ENCODE measurements around the gene GNG7. TPM values are rescaled to one million over a fixed set of nuclear protein-coding genes. Genes with fewer than 3 reads are reported as not detected.

Gene GNG7
- total RNA-seq, 1 donor: 0.72 TPM

DNA sequence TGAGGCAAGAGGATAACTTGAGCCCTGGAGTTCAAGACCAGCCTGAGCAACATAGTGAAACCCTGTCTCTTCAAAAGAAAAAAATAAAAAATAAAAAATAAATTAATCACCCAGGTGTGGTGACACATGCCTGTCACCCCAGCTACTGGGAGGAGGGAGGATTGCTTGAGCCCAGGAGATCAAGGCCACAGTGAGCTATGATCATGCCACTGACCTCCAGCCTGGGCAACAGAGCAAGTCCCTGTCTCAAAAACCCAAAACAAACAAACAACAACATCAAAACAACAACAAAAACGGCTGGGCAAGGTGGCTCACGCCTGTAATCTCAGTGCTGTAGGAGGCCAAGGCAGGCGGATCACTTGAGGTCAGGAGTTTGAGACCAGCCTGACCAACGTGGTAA, 41.6 kb upstream of the GNG7 start:
- H3K4me2 ChIP-seq (ENCODE audit: insufficient read depth, low read length): no peak overlapping the region
- DNase-seq (ENCODE audit: insufficient read length, low spot score, missing footprints): no peak
- no peak overlapping the region for H3K4me3 ChIP-seq (ENCODE audit: insufficient read depth, low read length)
- TF ChIP-seq, protein P1, sequence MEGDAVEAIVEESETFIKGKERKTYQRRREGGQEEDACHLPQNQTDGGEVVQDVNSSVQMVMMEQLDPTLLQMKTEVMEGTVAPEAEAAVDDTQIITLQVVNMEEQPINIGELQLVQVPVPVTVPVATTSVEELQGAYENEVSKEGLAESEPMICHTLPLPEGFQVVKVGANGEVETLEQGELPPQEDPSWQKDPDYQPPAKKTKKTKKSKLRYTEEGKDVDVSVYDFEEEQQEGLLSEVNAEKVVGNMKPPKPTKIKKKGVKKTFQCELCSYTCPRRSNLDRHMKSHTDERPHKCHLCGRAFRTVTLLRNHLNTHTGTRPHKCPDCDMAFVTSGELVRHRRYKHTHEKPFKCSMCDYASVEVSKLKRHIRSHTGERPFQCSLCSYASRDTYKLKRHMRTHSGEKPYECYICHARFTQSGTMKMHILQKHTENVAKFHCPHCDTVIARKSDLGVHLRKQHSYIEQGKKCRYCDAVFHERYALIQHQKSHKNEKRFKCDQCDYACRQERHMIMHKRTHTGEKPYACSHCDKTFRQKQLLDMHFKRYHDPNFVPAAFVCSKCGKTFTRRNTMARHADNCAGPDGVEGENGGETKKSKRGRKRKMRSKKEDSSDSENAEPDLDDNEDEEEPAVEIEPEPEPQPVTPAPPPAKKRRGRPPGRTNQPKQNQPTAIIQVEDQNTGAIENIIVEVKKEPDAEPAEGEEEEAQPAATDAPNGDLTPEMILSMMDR (IDR thresholded peaks at IDR 0.05; ENCODE audit: extremely low read depth, low read depth, low read length): no peak
- no peaks in the 10 kb centered on the region for H3K9me3 ChIP-seq (ENCODE audit: low read depth, low read length)
- H3K36me3 ChIP-seq (ENCODE audit: insufficient read depth, low read length): no peaks in the 10 kb centered on the region
- H3K27ac ChIP-seq (ENCODE audit: low read depth, low read length): no peak overlapping the region
- H4K20me1 ChIP-seq (ENCODE audit: insufficient read depth, low read length): no peaks in the 10 kb centered on the region
- no peak overlapping the region for H2AFZ ChIP-seq (ENCODE audit: low read length)
- peaks cover 5% of the 10 kb centered on the region for H3K79me2 ChIP-seq (ENCODE audit: insufficient read depth, low read length)
- no peaks in the 10 kb centered on the region for H3K27me3 ChIP-seq (ENCODE audit: insufficient read depth, low read length)
- peaks cover 3% of the 10 kb centered on the region for H3K4me1 ChIP-seq (ENCODE audit: insufficient read depth, low read length)

DNA sequence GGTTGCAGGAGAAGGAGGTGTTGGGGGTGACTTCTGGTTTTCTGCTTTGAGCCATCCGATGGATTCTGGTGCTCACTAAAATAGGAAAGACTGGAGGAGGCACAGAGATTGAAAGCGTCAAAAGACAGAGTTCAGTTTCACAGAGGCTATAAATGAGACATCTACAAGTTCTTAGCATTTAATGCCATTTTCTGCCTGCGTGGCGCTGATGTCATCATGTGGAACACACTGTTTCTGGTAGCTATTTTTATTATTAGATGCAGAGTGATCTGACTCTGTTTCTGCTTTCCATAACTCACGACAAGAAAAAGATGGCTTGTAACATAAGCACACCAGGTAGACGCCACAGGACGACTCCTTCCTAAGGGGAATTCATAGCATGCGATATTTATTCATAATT, 40.6 kb upstream of the GNG7 start:
- H2AFZ ChIP-seq (ENCODE audit: low read length): no peak overlapping the region
- TF ChIP-seq, protein P1 (IDR thresholded peaks at IDR 0.05; ENCODE audit: extremely low read depth, low read depth, low read length): no peak
- no peak overlapping the region for H3K27ac ChIP-seq (ENCODE audit: low read depth, low read length)
- no peak overlapping the region for H3K4me3 ChIP-seq (ENCODE audit: insufficient read depth, low read length)
- DNase-seq (ENCODE audit: insufficient read length, low spot score, missing footprints): no peak
- no peaks in the 10 kb centered on the region for H3K9me3 ChIP-seq (ENCODE audit: low read depth, low read length)
- H3K4me2 ChIP-seq (ENCODE audit: insufficient read depth, low read length): no peak overlapping the region
- no peaks in the 10 kb centered on the region for H3K36me3 ChIP-seq (ENCODE audit: insufficient read depth, low read length)
- no peaks in the 10 kb centered on the region for H3K27me3 ChIP-seq (ENCODE audit: insufficient read depth, low read length)
- H3K79me2 ChIP-seq (ENCODE audit: insufficient read depth, low read length): peaks cover 11% of the 10 kb centered on the region
- no peaks in the 10 kb centered on the region for H4K20me1 ChIP-seq (ENCODE audit: insufficient read depth, low read length)
- H3K4me1 ChIP-seq (ENCODE audit: insufficient read depth, low read length): peaks cover 4% of the 10 kb centered on the region

DNA sequence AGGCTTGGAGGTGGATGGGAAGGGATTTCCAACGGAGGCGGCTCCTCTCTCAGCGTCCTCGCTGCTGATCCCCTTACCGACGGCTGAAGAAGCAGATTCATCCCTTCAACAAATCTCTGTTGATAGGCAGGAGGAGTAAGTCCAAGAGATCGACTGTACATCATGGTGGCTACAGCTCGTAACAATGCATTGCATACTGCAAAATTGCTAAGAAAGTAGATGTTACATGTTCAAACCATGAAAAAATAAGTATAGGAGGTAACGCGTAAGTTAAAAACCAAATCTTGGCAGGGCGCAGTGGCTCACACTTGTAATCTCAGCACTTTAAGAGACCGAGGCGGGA, 37.8 kb upstream of the GNG7 start:
- TF ChIP-seq, protein P1 (IDR thresholded peaks at IDR 0.05; ENCODE audit: extremely low read depth, low read depth, low read length): no peak
- Histone ChIP-seq H3K27me3 (ENCODE audit: insufficient read depth, low read length) (no peaks in the 10 kb centered on the region), H3K4me1 (ENCODE audit: insufficient read depth, low read length) (peaks cover 4% of the 10 kb centered on the region), H2AFZ (ENCODE audit: low read length) (peak overlapping the region; percentile 27), H3K27ac (ENCODE audit: low read depth, low read length) (no peak overlapping the region), H3K79me2 (ENCODE audit: insufficient read depth, low read length) (peaks cover 17% of the 10 kb centered on the region), H3K4me2 (ENCODE audit: insufficient read depth, low read length) (no peak overlapping the region), H3K36me3 (ENCODE audit: insufficient read depth, low read length) (peaks cover 12% of the 10 kb centered on the region), H4K20me1 (ENCODE audit: insufficient read depth, low read length) (peaks cover 2% of the 10 kb centered on the region), H3K4me3 (ENCODE audit: insufficient read depth, low read length) (no peak overlapping the region), H3K9me3 (ENCODE audit: low read depth, low read length) (no peaks in the 10 kb centered on the region)
- no peak for DNase-seq (ENCODE audit: insufficient read length, low spot score, missing footprints)

DNA sequence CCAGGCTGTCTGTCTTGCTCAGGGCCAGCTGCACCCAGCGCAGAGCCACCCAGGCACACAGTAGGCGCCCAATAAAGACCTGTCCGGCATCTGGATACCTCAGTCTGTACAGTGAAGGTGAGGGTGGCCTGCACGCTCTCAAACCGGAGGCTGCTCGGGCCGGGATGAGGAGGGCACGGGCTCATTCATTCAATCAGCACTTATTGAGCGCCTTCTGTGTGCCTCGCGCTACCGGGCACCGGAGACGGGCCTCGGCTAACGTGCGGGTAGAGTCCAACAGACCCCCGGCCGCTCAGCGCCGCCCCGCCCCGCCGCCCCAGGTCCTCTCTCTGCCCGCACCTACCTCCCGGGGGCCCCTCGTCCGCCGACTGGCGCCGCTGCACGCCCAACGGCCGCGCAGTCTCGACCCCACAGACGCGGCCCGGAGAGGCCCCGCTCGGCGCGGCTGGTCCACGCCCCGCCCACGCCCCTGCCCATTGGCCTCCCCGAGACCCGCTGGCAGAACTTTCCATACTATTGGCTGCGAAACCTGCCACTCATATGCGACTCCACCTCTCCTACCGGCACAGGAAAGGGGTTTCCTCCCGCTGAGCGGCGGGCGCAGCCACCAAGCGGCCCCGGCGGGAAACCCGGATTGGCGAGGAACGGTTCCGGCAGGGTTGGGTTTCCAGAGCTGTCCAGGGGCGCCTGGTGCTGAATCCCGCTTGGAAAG, 37.3 kb upstream of the GNG7 start, which contains the start of gene SLC39A3:
SLC39A3 (minus strand) TSS at position 416 of the 712 bp plus-strand sequence. CDS start 2,760 bp downstream, outside the sequence.
- peaks cover 12% of the 10 kb centered on the region for H3K36me3 ChIP-seq (ENCODE audit: insufficient read depth, low read length)
- peak; percentile 100 for DNase-seq (ENCODE audit: insufficient read length, low spot score, missing footprints)
- H3K4me3 ChIP-seq (ENCODE audit: insufficient read depth, low read length): peak within 1 kb of the TSS; percentile 97
- no peaks in the 10 kb centered on the region for H3K9me3 ChIP-seq (ENCODE audit: low read depth, low read length)
- no peaks in the 10 kb centered on the region for H3K27me3 ChIP-seq (ENCODE audit: insufficient read depth, low read length)
- TF ChIP-seq, protein P1 (IDR thresholded peaks at IDR 0.05; ENCODE audit: extremely low read depth, low read depth, low read length): no peak
- H4K20me1 ChIP-seq (ENCODE audit: insufficient read depth, low read length): peaks cover 2% of the 10 kb centered on the region
- H3K4me1 ChIP-seq (ENCODE audit: insufficient read depth, low read length): peaks cover 4% of the 10 kb centered on the region
- H3K4me2 ChIP-seq (ENCODE audit: insufficient read depth, low read length): peak within 1 kb of the TSS; percentile 83
- no peak within 1 kb of the TSS for H3K27ac ChIP-seq (ENCODE audit: low read depth, low read length)
- peak within 1 kb of the TSS; percentile 84 for H2AFZ ChIP-seq (ENCODE audit: low read length)
- H3K79me2 ChIP-seq (ENCODE audit: insufficient read depth, low read length): peaks cover 17% of the 10 kb centered on the region

All from osteoblast (primary cell).